Lung (tissue), 12 donors: Measurements from ENCODE around the gene AMIGO3. TPM values are rescaled to one million over a fixed set of nuclear protein-coding genes. Genes with fewer than 3 reads are reported as not detected.

Source experiments
- ATAC-seq: fragments of 200-7000 bp; cut with Tn5 transposase; one replicate; pipeline ENCODE4 v1.9.1; 2020; ENCODE audit warnings: moderate number of reproducible peaks; ENCODE audit not compliant: insufficient read depth, low FRiP score
- DNase-seq, 3 donors: peaks; one replicate each; pipeline ENCODE4 v3.0.0-alpha.2; 2013 to 2017
- H3K27ac ChIP-seq, 2 donors: one replicate each; pipeline ENCODE4 v1.5.1; 2013; ENCODE audit warnings: mild to moderate bottlenecking in 2 of 2, moderate library complexity in 2 of 2, control low read depth in 1 of 2, inconsistent platforms in 1 of 2, low read depth in 1 of 2, low read length in 1 of 2
- H3K27me3 ChIP-seq, 3 donors: one replicate each; pipeline ENCODE4 v1.5.1; 2013; ENCODE audit warnings: low read length in 2 of 3; ENCODE audit not compliant: control insufficient read depth in 3 of 3, insufficient read depth in 3 of 3
- H3K36me3 ChIP-seq, 4 donors: one replicate each; pipeline ENCODE4 v1.5.1; 2013; ENCODE audit warnings: low read length in 4 of 4, mild to moderate bottlenecking in 1 of 4, moderate library complexity in 1 of 4; ENCODE audit not compliant: control insufficient read depth in 4 of 4, insufficient read depth in 4 of 4
- H3K4me1 ChIP-seq, 5 donors: one replicate each; pipeline ENCODE4 v1.5.1; 2013; ENCODE audit warnings: low read length in 5 of 5, mild to moderate bottlenecking in 2 of 5, moderate library complexity in 1 of 5; ENCODE audit not compliant: control insufficient read depth in 5 of 5, insufficient read depth in 5 of 5
- H3K4me3 ChIP-seq: one replicate; pipeline ENCODE4 v1.5.1; 2013; ENCODE audit warnings: mild to moderate bottlenecking, control low read depth, moderate library complexity
- H3K9ac ChIP-seq, 2 donors: one replicate each; pipeline ENCODE4 v1.5.1; 2013; ENCODE audit warnings: low read length in 2 of 2, control low read depth in 1 of 2; ENCODE audit not compliant: insufficient read depth in 1 of 2
- H3K9me3 ChIP-seq, 4 donors: one replicate each; pipeline ENCODE4 v1.5.1; 2013; ENCODE audit warnings: low read length in 3 of 4, mild to moderate bottlenecking in 1 of 4, moderate library complexity in 1 of 4; ENCODE audit not compliant: control insufficient read depth in 4 of 4, insufficient read depth in 3 of 4
- WGBS, 2 donors: extraction: QIAGEN DNeasy Blood & Tissue Kit; methylation state at CpG; one replicate each; pipeline ENCODE4 v1.1.7; 2013; 5-methylcytosine and 5-hydroxymethylcytosine counted together
- polyA plus RNA-seq, 2 donors: library from polyadenylated mRNA; stranded (reverse); fragments of 200-250 nt; gene quantifications; one replicate each; pipeline ENCODE4 v1.2.1, GENCODE V29; 2013
- total RNA-seq, 2 donors: library from RNA; depleted of rRNA in 1 of 2; stranded (reverse); fragments of >200 nt in 1 of 2; gene quantifications; one replicate each; pipeline ENCODE4 v1.2.1, GENCODE V29; 2014 to 2021
- TF ChIP-seq, protein P1 (sequence below): IDR thresholded peaks from 2 replicates; pipeline ENCODE4 v1.5.1; 2012; ENCODE audit warnings: mild to moderate bottlenecking; ENCODE audit errors: control extremely low read depth, extremely low read depth
- donor health status: control.
- donor health status: control.
- donor health status: Bipolar disorder and iron deficiency.
- donor health status: healthy.
- donor health status: DM: yes; HTN: yes; CAD: no.

The AMIGO3 gene
- total and polyA plus RNA-seq, 4 donors, result 0.25 to 0.63 (median 0.51) TPM; not detected in 1

DNA sequence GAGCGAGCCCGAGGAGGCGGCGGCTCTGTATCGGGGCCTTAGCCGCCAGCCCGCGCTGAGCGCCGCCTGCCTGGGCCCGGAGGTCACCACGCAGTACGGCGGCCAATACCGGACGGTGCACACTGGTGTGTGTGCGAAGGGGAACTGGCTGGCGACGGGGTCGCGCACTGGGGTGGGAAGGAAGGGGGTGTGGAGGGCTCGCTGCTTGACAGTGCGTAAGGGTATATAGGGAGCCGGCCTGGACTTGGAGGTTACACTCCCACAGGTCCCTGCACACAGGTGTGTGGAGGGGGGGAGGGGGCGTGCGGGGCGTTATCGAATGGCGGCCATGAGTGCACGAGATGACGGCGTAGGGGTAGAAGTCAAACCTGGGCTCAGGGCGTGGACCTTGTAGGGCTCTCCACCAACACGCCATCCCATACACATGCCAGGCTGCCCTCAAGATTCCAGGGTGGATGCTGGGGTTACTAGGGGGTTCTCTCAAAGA, 44.9 kb downstream of the AMIGO3 start:
- Histone ChIP-seq H3K27me3 (no peaks in the 10 kb centered on the region), H3K4me1 (peaks cover 0 to 15% (median 0%) of the 10 kb centered on the region in 5 donors), H3K9ac (peak overlapping the region in 1 of 2 donors; percentile 26), H3K27ac (peak overlapping the region; percentile 93 to 95), H3K36me3 (peaks cover 0 to 34% (median 18%) of the 10 kb centered on the region in 4 donors), H3K9me3 (no peaks in the 10 kb centered on the region), H3K4me3 (peak overlapping the region; percentile 87)
- TF ChIP-seq, protein P1, sequence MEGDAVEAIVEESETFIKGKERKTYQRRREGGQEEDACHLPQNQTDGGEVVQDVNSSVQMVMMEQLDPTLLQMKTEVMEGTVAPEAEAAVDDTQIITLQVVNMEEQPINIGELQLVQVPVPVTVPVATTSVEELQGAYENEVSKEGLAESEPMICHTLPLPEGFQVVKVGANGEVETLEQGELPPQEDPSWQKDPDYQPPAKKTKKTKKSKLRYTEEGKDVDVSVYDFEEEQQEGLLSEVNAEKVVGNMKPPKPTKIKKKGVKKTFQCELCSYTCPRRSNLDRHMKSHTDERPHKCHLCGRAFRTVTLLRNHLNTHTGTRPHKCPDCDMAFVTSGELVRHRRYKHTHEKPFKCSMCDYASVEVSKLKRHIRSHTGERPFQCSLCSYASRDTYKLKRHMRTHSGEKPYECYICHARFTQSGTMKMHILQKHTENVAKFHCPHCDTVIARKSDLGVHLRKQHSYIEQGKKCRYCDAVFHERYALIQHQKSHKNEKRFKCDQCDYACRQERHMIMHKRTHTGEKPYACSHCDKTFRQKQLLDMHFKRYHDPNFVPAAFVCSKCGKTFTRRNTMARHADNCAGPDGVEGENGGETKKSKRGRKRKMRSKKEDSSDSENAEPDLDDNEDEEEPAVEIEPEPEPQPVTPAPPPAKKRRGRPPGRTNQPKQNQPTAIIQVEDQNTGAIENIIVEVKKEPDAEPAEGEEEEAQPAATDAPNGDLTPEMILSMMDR, result no peak
- DNase-seq (no peak), ATAC-seq (peak; percentile 19)
- WGBS, 2 donors, result 6 to 8% methylated on average over 34 of the region's 34 CpGs

DNA sequence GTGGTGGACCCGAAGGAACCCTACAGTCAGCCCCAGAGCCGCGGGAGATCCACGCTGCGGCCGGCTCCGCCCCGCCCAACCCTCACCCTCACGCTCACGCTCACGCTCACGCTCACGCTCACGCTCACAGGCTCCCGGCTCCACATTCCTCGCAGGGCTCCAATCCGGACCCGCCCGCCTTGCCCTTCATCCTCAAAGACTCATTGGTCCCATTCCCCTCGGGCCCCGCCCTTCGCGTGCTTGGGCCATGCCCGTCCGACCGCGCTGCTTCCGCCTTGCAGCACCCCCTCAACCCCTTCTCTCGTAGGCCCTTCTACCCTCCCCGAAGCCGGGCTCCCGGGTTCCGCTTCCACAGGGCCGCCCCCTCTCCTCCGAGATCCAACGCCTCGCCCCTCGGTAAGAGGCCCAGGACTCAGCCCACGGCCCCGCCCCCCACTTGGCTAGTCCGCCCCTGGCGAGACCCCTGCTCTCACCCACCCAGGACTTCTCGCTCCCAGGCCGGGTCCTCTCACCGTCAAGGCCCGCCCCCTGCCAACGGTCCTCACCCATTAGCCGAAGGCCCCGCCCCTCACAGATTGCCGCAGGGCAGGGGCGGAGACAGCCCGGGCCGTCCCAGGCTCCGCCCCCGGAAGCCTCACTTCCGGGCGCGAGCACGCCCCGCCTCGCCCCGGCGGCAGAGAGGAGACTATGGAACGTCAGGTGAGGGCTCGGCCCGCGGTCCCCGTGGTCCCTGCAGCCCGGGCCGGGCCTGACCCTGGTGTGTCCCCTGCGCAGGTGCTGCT, 45.6 kb downstream of the AMIGO3 start, which contains the start of gene APEH:
APEH (plus strand) TSS at position 637 of the 782 bp plus-strand sequence; CDS start at position 688, 51 bp downstream.
- H3K9ac ChIP-seq, result peak within 1 kb of the TSS; percentile 8 to 33
- DNase-seq (peak; percentile 96 to 97 (median 96)), ATAC-seq (peak; percentile 91)
- H3K9me3 ChIP-seq, result no peaks in the 10 kb centered on the region
- H3K4me1 ChIP-seq, result peaks cover 0 to 15% (median 0%) of the 10 kb centered on the region in 5 donors
- peak within 1 kb of the TSS; percentile 87 for H3K4me3 ChIP-seq
- TF ChIP-seq, protein P1, result no peak
- WGBS, 2 donors, result 0 to 1% methylated on average over 69 to 70 of the region's 71 CpGs
- H3K27me3 ChIP-seq, result no peaks in the 10 kb centered on the region
- peaks cover 0 to 28% (median 13%) of the 10 kb centered on the region in 4 donors for H3K36me3 ChIP-seq
- peak within 1 kb of the TSS; percentile 93 to 95 for H3K27ac ChIP-seq

DNA sequence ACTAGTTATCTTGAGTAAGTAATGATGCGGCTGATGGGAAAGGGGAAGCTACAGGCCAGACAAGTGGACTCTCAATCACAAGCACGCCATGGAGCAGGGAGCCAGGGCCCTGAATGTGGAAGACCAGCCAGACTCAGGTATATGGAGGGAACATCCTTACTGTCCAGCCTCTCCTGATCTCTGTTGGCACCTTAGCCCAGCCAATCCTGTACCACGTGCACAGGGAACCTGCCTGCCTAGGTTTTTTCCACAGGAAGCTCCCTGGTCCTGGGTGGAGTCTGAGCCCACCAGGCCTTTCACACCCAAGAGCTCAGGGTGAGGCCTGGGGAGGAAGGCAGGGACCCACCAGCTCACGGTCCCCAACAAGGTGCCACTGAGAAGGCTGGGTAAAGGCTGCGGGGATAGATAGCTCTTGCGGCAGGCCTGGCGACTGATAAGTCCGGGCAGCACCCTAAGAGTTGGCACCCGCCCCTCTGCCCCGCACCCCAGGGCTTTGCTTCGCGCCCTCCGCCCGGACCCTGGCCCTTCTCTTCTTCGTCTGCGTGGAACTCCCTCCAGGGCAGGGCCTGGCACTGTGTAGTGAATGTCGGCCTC, 46.3 kb downstream of the AMIGO3 start:
- Histone ChIP-seq H3K4me3 (peak overlapping the region; percentile 87), H3K9ac (peak overlapping the region; percentile 8 to 33), H3K27me3 (no peaks in the 10 kb centered on the region), H3K9me3 (no peaks in the 10 kb centered on the region), H3K27ac (peak overlapping the region; percentile 93 to 95), H3K36me3 (peaks cover 0 to 21% (median 10%) of the 10 kb centered on the region in 4 donors), H3K4me1 (peaks cover 0 to 15% (median 0%) of the 10 kb centered on the region in 5 donors)
- DNase-seq (peak in 2 of 3 donors; percentile 13 to 19), ATAC-seq (no peak)
- 14 to 37% methylated on average over 16 to 17 of the region's 17 CpGs for WGBS, 2 donors
- TF ChIP-seq, protein P1, result no peak
